H9 (cell line): Measurements from ENCODE around the gene MRAS. TPM values are rescaled to one million over a fixed set of nuclear protein-coding genes. Genes with fewer than 3 reads are reported as not detected.

Source experiments
- DNase-seq: peaks from one replicate; pipeline ENCODE4 v3.0.0-alpha.2; 2017
- H2AFZ ChIP-seq: one replicate; pipeline ENCODE4 v1.6.1; 2013; ENCODE audit warnings: mild to moderate bottlenecking, low read length, control low read depth, moderate library complexity
- H2AK5ac ChIP-seq: 2 replicates; pipeline ENCODE4 v1.6.1; 2013; ENCODE audit warnings: low read length, control low read depth, mixed read lengths; ENCODE audit not compliant: insufficient read length
- H2BK120ac ChIP-seq: one replicate; pipeline ENCODE4 v1.6.1; 2013; ENCODE audit warnings: low read depth, mild to moderate bottlenecking, low read length, control low read depth, inconsistent platforms; ENCODE audit not compliant: poor library complexity, severe bottlenecking
- H2BK12ac ChIP-seq: 2 replicates; pipeline ENCODE4 v1.6.1; 2013; ENCODE audit warnings: low read length, control low read depth, mixed read lengths, low read depth; ENCODE audit not compliant: insufficient read length
- H2BK15ac ChIP-seq: 2 replicates; pipeline ENCODE4 v1.6.1; 2013; ENCODE audit warnings: low read depth, low read length, control low read depth
- H2BK20ac ChIP-seq: one replicate; pipeline ENCODE4 v1.6.1; 2013; ENCODE audit warnings: low read depth, mild to moderate bottlenecking, low read length, control low read depth, inconsistent platforms; ENCODE audit not compliant: poor library complexity, severe bottlenecking
- H2BK5ac ChIP-seq: 2 replicates; pipeline ENCODE4 v1.6.1; 2013; ENCODE audit warnings: low read length, control low read depth, mixed read lengths; ENCODE audit not compliant: insufficient read length
- H3K14ac ChIP-seq: 2 replicates; pipeline ENCODE4 v1.6.1; 2013; ENCODE audit warnings: low read length, control low read depth; ENCODE audit not compliant: insufficient read depth
- H3K18ac ChIP-seq: 2 replicates; pipeline ENCODE4 v1.6.1; 2013; ENCODE audit warnings: low read depth, mild to moderate bottlenecking, mixed read lengths, low read length, control low read depth; ENCODE audit not compliant: insufficient read length
- H3K23ac ChIP-seq: 2 replicates; pipeline ENCODE4 v1.6.1; 2013; ENCODE audit warnings: low read length, control low read depth, mixed read lengths, low read depth; ENCODE audit not compliant: insufficient read length
- H3K23me2 ChIP-seq: 2 replicates; pipeline ENCODE4 v1.6.1; 2013; ENCODE audit warnings: low read depth, mild to moderate bottlenecking, mixed read lengths, low read length, control low read depth; ENCODE audit not compliant: insufficient read length, poor library complexity, severe bottlenecking
- H3K27ac ChIP-seq: 2 replicates; pipeline ENCODE4 v1.5.1; 2013; ENCODE audit warnings: low read length, control low read depth, mixed read lengths, low read depth; ENCODE audit not compliant: insufficient read length
- H3K27me3 ChIP-seq: 2 replicates; pipeline ENCODE4 v1.6.1; 2013; ENCODE audit warnings: low read length, control low read depth, inconsistent platforms; ENCODE audit not compliant: insufficient read depth
- H3K4ac ChIP-seq: 2 replicates; pipeline ENCODE4 v1.6.1; 2013; ENCODE audit warnings: low read depth, mild to moderate bottlenecking, control low read depth, inconsistent platforms, low read length, moderate library complexity
- H3K4me1 ChIP-seq: 2 replicates; pipeline ENCODE4 v1.6.1; 2013; ENCODE audit warnings: low read length, control low read depth, inconsistent platforms; ENCODE audit not compliant: insufficient read depth
- H3K4me2 ChIP-seq: 2 replicates; pipeline ENCODE4 v1.6.1; 2013; ENCODE audit warnings: low read length, control low read depth, mixed read lengths; ENCODE audit not compliant: insufficient read length, insufficient read depth
- H3K56ac ChIP-seq: 2 replicates; pipeline ENCODE4 v1.6.1; 2013; ENCODE audit warnings: low read depth, mild to moderate bottlenecking, mixed read lengths, low read length, control low read depth; ENCODE audit not compliant: insufficient read length
- H3K79me1 ChIP-seq: 2 replicates; pipeline ENCODE4 v1.6.1; 2013; ENCODE audit warnings: low read depth, mild to moderate bottlenecking, moderate library complexity, low read length, control low read depth, inconsistent platforms; ENCODE audit not compliant: insufficient read depth, poor library complexity, severe bottlenecking
- H3K79me2 ChIP-seq: 2 replicates; pipeline ENCODE4 v1.6.1; 2013; ENCODE audit warnings: low read length, control low read depth, inconsistent platforms; ENCODE audit not compliant: insufficient read depth
- H3K9ac ChIP-seq: 2 replicates; pipeline ENCODE4 v1.6.1; 2013; ENCODE audit warnings: low read length, control low read depth, mixed read lengths; ENCODE audit not compliant: insufficient read length; ENCODE audit errors: extremely low read depth
- H3K9me3 ChIP-seq: one replicate; pipeline ENCODE4 v1.6.1; 2013; ENCODE audit warnings: low read depth, low read length, inconsistent platforms; ENCODE audit not compliant: control insufficient read depth
- H3T11ph ChIP-seq: one replicate; pipeline ENCODE4 v1.6.1; 2013; ENCODE audit warnings: mild to moderate bottlenecking, low read length, control low read depth, inconsistent platforms
- H4K20me1 ChIP-seq: one replicate; pipeline ENCODE4 v1.6.1; 2013; ENCODE audit not compliant: control insufficient read depth, insufficient read length, insufficient read depth
- H4K5ac ChIP-seq: 2 replicates; pipeline ENCODE4 v1.6.1; 2013; ENCODE audit warnings: low read depth, mild to moderate bottlenecking, mixed read lengths, low read length, control low read depth; ENCODE audit not compliant: insufficient read length
- H4K8ac ChIP-seq: replicated peaks from 2 replicates; pipeline ENCODE4 v1.6.1; 2013; ENCODE audit warnings: low read length, control low read depth, mixed read lengths, low read depth; ENCODE audit not compliant: insufficient read length
- H4K91ac ChIP-seq: 2 replicates; pipeline ENCODE4 v1.6.1; 2013; ENCODE audit warnings: low read depth, mild to moderate bottlenecking, moderate library complexity, mixed read lengths, low read length, control low read depth; ENCODE audit not compliant: insufficient read length
- H3K27ac Mint-ChIP-seq, 3 experiments: 2 replicates in 2 of 3; 3 replicates in 1 of 3; pipeline ENCODE4 v1.8.0; 2020 to 2021; ENCODE audit warnings: mixed read lengths in 3 of 3, mild to moderate bottlenecking in 1 of 3, moderate library complexity in 1 of 3
- H3K27me3 Mint-ChIP-seq: 2 replicates; pipeline ENCODE4 v1.8.0; 2021; ENCODE audit warnings: low read depth, mild to moderate bottlenecking, moderate library complexity, mixed read lengths
- H3K36me3 Mint-ChIP-seq, 3 experiments: 2 replicates in 2 of 3; 3 replicates in 1 of 3; pipeline ENCODE4 v1.8.0; 2020 to 2021; ENCODE audit warnings: low read depth in 3 of 3, mixed read lengths in 3 of 3; ENCODE audit not compliant: insufficient read depth in 1 of 3
- H3K4me1 Mint-ChIP-seq, 2 experiments: 2 replicates each; pipeline ENCODE4 v1.8.0; 2020; ENCODE audit warnings: mixed read lengths in 2 of 2
- H3K4me3 Mint-ChIP-seq, 2 experiments: 2 replicates in 1 of 2; 3 replicates in 1 of 2; pipeline ENCODE4 v1.8.0; 2020 to 2021; ENCODE audit warnings: mild to moderate bottlenecking in 2 of 2, mixed read lengths in 2 of 2, moderate library complexity in 1 of 2
- H3K9me3 Mint-ChIP-seq, 2 experiments: 2 replicates in 1 of 2; 3 replicates in 1 of 2; pipeline ENCODE4 v1.8.0; 2020; ENCODE audit warnings: mild to moderate bottlenecking in 2 of 2, mixed read lengths in 2 of 2, moderate library complexity in 1 of 2
- CTCF ChIP-seq: fragments of 200-600 bp; sonication (generic); conservative IDR thresholded peaks from 3 replicates; pipeline ENCODE4 v1.8.0; 2021; ENCODE audit warnings: antibody characterized with exemption, mild to moderate bottlenecking
- WGBS: extraction: QIAGEN DNeasy Blood & Tissue Kit; methylation state at CpG from one replicate; pipeline ENCODE4 v1.1.7; 2013; ENCODE audit warnings: missing lambda C conversion rate, low lambda C conversion rate, mixed read lengths; ENCODE audit not compliant: insufficient read length; ENCODE audit errors: extremely low coverage; 5-methylcytosine and 5-hydroxymethylcytosine counted together
- total RNA-seq: library from RNA; stranded (reverse); gene quantifications from 2 replicates; pipeline ENCODE4 v1.2.1, GENCODE V29; 2021

MRAS gene
- total RNA-seq, 1 experiment from 2014 or later = 10.9 TPM

DNA sequence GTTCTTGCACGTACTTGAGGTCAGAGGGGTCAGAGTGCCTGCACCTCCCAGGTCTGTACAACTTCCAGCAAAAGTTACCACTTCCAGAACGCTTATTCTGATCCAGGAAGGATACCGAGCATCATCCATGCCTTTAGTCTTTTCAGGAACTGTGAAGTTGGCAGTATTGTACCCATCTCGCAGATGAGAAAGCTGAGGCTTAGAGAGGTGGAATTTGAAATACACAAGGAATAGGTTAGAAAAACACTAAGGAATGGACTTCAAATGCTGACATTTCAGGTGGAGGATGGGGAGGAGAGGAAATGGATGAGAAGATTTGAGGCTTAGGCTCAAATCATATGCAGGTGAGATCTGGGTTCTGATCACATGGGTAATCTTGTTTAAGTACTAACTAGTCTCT is 97.3 kb downstream of the MRAS start:
- Histone ChIP-seq H2BK5ac (no peak overlapping the region), H3K18ac (no peak overlapping the region), H3K23me2 (no peaks in the 10 kb centered on the region), H3K4me2 (no peak overlapping the region), H3K9me3 (no peaks in the 10 kb centered on the region), H3K56ac (no peak overlapping the region), H3K27me3 (no peaks in the 10 kb centered on the region), H4K8ac (no peak overlapping the region), H2BK12ac (no peak overlapping the region), H4K5ac (no peak overlapping the region), H3T11ph (no peak overlapping the region), H4K91ac (no peak overlapping the region), H3K4ac (no peak overlapping the region), H3K79me2 (no peaks in the 10 kb centered on the region), H3K9ac (no peak overlapping the region), H2BK120ac (no peak overlapping the region), H3K14ac (no peak overlapping the region), H3K23ac (no peak overlapping the region), H3K79me1 (no peaks in the 10 kb centered on the region), H4K20me1 (no peaks in the 10 kb centered on the region), H2BK20ac (no peak overlapping the region), H3K4me1 (no peaks in the 10 kb centered on the region), H3K27ac (no peak overlapping the region), H2AK5ac (no peak overlapping the region), H2BK15ac (no peak overlapping the region), H2AFZ (no peak overlapping the region)
- no CpG with 5 or more reads among the region's 4 CpGs for WGBS
- no peaks in the 10 kb centered on the region for H3K36me3 Mint-ChIP-seq
- H3K27me3 Mint-ChIP-seq = no peaks in the 10 kb centered on the region
- H3K9me3 Mint-ChIP-seq = no peaks in the 10 kb centered on the region
- no peak for DNase-seq
- H3K4me3 Mint-ChIP-seq = no peak overlapping the region
- no peak for TF ChIP-seq CTCF
- peak overlapping the region in 1 of 3 experiments; percentile 50; a peak in 2 of 7 replicates for H3K27ac Mint-ChIP-seq
- peaks cover 13% of the 10 kb centered on the region in 2 experiments for H3K4me1 Mint-ChIP-seq
